Activated naive CD4-positive, alpha-beta T cell treated with anti-CD3 and anti-CD28 coated beads, Interleukin-2, amount 10 ng/mL, durations not matched to agents 7 days and 5 days (primary cell): ENCODE results near the gene EXOSC9.
A peak's percentile ranks its signal among the peaks of the same experiment; 100 is the strongest.

Experiments used
- CTCF ChIA-PET: fragments of 350-600 bp; sonication (Branson Sonifier 250); formaldehyde crosslinking; loops from one replicate; lab custom pipeline; 2021; ENCODE audit warnings: antibody characterized with exemption; lab: Charles Lee
- DNase-seq: peaks from one replicate; pipeline ENCODE4 v3.0.0-alpha.2; 2020
- H3K27ac Mint-ChIP-seq: one replicate; pipeline ENCODE4 v1.8.0; 2021; ENCODE audit warnings: mild to moderate bottlenecking, moderate library complexity, mixed read lengths
- H3K27me3 Mint-ChIP-seq: one replicate; pipeline ENCODE4 v1.8.0; 2021; ENCODE audit warnings: mild to moderate bottlenecking, mixed read lengths
- H3K36me3 Mint-ChIP-seq: one replicate; pipeline ENCODE4 v1.8.0; 2021; ENCODE audit warnings: mixed read lengths
- H3K4me1 Mint-ChIP-seq: one replicate; pipeline ENCODE4 v1.8.0; 2021; ENCODE audit warnings: mixed read lengths
- H3K4me3 Mint-ChIP-seq: one replicate; pipeline ENCODE4 v1.8.0; 2021; ENCODE audit warnings: mild to moderate bottlenecking, moderate library complexity, mixed read lengths
- H3K9me3 Mint-ChIP-seq: one replicate; pipeline ENCODE4 v1.8.0; 2021; ENCODE audit warnings: mixed read lengths

The EXOSC9 gene

DNA sequence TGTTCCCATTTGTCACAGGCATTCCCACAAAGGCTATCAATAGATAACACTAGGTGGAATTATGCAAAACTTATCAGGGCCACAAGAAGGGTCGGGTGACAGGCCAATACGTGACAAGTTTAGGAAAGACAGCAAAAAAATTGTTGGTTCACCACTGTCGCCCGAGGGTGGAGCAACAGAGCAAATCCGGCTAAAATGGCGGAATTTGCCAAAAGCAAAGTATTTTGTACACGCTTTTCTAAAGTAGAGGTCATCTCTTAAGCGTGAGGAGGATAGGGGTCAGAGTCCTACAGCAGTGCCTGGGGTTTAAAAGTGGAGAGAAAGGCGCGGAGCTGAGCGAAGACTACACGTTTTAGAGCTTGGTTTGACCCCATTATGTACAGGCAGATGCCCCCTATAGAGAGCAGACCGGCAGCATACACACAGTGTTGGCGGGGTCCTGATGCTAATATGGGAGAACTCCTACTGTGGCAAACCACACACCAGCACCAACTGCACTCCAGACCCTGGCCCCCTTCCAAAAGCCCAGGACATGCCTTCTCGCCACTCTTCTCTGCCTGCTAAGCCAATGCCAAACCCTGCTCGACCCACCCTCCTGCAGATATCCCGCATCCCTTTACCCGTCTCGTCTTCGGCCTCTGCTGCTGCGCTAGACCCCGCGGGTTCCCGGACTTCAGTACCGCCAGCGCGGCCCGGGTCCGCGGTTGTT lies 21.8 kb downstream of the EXOSC9 start:
- H3K36me3 Mint-ChIP-seq, result peaks cover 43% of the 10 kb centered on the region
- CTCF ChIA-PET, result interaction anchor here (1.8 kb wide), 2 partner anchors 22 to 47 kb away, joined by 5 read pairs; partner anchors contain the start of genes BBS7 and EXOSC9
- H3K4me1 Mint-ChIP-seq, result peaks cover 50% of the 10 kb centered on the region
- peak overlapping the region; percentile 96 for H3K27ac Mint-ChIP-seq
- peak; percentile 72 for DNase-seq
- no peaks in the 10 kb centered on the region for H3K9me3 Mint-ChIP-seq
- H3K4me3 Mint-ChIP-seq, result peak overlapping the region; percentile 94
- H3K27me3 Mint-ChIP-seq, result peaks cover 3% of the 10 kb centered on the region

DNA sequence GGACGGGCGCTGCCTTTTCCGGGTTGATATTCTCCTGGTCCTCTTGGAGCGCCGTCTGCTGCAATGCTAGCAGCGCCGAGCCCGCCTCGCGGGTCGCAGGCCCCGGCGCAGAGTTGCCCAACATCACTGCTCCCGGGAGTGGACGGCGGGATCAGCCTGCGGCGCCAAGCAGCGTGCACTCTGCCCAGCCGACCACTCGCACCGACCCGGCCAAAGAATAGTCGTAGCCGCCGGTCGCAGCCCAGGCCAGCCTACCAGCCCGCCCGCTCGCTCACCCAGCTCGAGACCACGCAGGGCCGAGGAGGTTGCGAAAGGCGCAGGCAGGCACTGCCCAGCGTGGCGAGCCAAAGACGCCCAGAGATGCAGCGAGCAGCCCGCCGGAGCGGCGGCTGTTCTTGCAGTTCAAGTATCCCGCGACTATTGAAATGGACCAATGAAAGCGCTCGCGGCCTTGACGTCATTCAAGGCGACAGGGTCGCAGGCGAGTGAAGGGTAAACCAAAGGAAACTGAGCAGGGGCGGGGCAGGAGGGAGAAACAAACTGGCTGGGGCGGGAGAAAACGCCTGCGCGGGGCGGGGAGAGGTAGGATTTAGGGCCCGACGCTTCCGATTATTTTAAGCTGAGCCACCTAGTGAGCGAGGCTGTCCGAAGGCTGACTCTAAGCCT lies 22.5 kb downstream of the EXOSC9 start, which contains the start of gene CCNA2:
Gene CCNA2 (minus strand): TSS at position 379 of the 666 bp plus-strand sequence. CDS start 255 bp downstream, at position 124.
- DNase-seq, result peak; percentile 98
- Mint-ChIP-seq H3K36me3 (peaks cover 36% of the 10 kb centered on the region), H3K4me3 (peak within 1 kb of the TSS; percentile 94)

DNA sequence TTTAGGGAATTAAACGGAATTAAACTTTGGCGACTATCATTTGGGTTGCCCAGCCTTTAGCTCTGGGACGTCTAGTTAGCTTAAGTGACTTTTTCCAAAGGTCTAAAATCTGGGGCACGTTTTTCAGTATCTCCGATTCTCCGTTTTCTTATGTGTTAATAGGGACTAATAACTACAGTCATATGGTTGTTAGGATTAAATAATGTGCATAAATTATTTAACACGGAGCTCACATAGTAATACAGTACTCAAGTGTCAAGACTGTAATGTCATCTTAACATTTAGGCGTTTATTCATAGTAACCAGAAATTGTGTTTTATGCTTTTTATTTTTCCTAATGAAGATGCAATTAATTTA lies 23.0 kb downstream of the EXOSC9 start:
- Mint-ChIP-seq H3K36me3 (peaks cover 31% of the 10 kb centered on the region), H3K27me3 (peaks cover 3% of the 10 kb centered on the region), H3K4me3 (peak overlapping the region; percentile 94), H3K4me1 (peaks cover 40% of the 10 kb centered on the region), H3K27ac (peak overlapping the region; percentile 96), H3K9me3 (no peaks in the 10 kb centered on the region)
- no peak for DNase-seq
- CTCF ChIA-PET, result interaction anchor here (1.2 kb wide), 2 partner anchors 45 to 754 kb away, joined by 3 read pairs; no protein-coding TSS in a partner anchor

More for the DNA sequence above, 22.5 kb downstream of the EXOSC9 start, which contains the start of gene CCNA2:
- CTCF ChIA-PET, result interaction anchor here (1.2 to 1.8 kb wide), 3 partner anchors 22 to 46 kb away, joined by 3 to 5 read pairs (median 5); partner anchors contain the start of genes BBS7 and EXOSC9
- Mint-ChIP-seq H3K27ac (peak within 1 kb of the TSS; percentile 96), H3K27me3 (peaks cover 3% of the 10 kb centered on the region), H3K9me3 (no peaks in the 10 kb centered on the region), H3K4me1 (peaks cover 45% of the 10 kb centered on the region)

DNA sequence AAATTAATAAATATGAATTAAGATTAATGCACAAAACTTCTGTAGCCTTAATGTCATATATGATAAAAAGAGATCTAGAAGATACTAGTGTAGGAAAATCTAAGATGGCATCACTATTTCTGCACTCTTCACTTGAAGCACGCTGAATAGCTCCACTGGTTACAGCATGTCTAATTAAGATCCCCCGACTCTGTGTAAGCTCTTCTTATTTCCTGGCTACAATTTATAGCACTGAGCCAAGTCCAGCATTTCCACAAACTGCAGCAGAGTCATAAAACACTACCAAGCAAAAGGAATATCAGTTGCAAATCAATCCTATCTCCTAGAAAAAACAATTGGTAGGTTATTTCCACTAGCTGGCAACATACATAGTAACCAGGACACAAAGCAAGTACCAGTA lies 23.8 kb downstream of the EXOSC9 start:
- H3K27me3 Mint-ChIP-seq, result peaks cover 3% of the 10 kb centered on the region
- no peak overlapping the region for H3K27ac Mint-ChIP-seq
- DNase-seq, result no peak
- CTCF ChIA-PET, result interaction anchor here (1.2 kb wide), 2 partner anchors 44 to 753 kb away, joined by 3 read pairs; no protein-coding TSS in a partner anchor
- H3K36me3 Mint-ChIP-seq, result peaks cover 26% of the 10 kb centered on the region
- H3K9me3 Mint-ChIP-seq, result no peaks in the 10 kb centered on the region
- peaks cover 34% of the 10 kb centered on the region for H3K4me1 Mint-ChIP-seq
- no peak overlapping the region for H3K4me3 Mint-ChIP-seq

DNA sequence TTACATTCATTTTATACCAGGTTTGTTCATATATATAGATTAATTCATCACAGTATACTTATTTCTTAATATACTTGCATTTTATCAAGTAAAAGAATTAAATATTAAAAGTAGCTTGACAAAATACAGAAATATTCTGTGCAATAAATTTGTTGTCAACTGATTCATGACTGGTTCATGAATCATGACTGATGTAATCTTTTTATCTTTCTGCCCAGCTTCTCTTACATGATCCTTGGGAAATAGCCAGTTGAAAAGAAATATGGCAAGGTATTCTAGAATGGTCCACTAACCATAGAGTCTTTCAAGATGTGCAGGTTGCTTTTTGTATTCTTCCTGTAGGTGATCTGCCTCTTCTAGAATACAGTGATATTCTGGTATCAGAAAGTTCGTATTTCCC lies 26.7 kb downstream of the EXOSC9 start:
- Mint-ChIP-seq H3K27ac (no peak overlapping the region), H3K27me3 (peaks cover 3% of the 10 kb centered on the region), H3K36me3 (peaks cover 10% of the 10 kb centered on the region), H3K4me3 (no peak overlapping the region), H3K9me3 (no peaks in the 10 kb centered on the region), H3K4me1 (peaks cover 9% of the 10 kb centered on the region)
- DNase-seq, result no peak
- CTCF ChIA-PET, result interaction anchor here (1.3 kb wide), 1 partner anchor 8 kb away, joined by 3 read pairs; no protein-coding TSS in a partner anchor

DNA sequence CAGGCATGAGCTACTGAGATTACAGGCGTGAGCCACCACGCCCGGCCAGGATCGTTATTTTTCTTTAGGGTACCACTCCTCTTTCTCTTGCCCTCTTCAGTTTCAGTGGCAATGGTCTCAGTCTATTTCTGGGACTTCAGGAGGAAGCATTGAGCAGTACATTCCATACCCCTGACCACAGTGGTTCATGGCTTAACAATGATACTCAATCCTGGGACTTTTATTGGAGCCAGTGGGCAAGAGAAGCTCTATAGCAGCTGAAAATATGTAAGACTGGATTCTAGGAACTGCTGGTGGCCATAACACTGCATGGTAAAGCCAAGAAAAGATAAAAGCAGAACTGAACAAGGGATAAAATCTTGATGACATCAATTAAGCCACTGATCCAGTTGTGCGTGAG lies 28.4 kb downstream of the EXOSC9 start:
- CTCF ChIA-PET, result no interaction called here
- Mint-ChIP-seq H3K4me3 (no peak overlapping the region), H3K36me3 (peaks cover 6% of the 10 kb centered on the region), H3K9me3 (no peaks in the 10 kb centered on the region), H3K27ac (no peak overlapping the region), H3K27me3 (no peaks in the 10 kb centered on the region), H3K4me1 (peaks cover 2% of the 10 kb centered on the region)
- DNase-seq, result no peak

DNA sequence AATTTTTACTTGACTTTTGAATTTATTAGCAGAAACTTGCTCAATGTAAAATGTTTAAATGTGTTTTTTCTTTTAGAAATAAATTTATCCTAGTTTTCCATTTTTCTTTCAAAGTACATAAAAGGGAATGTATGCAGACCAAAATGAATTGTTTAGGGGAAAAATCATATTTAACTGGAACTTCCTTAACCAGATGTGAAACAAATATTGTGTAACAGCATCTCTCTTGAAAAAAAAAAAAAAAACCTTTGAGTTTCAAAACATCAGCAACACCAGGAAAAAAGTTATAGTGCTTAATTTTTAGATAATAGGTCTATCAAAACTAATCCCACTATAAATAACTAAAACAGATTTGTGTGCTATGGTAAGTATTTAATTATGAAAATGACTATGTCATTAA lies 37.0 kb downstream of the EXOSC9 start:
- H3K36me3 Mint-ChIP-seq, result peaks cover 15% of the 10 kb centered on the region
- CTCF ChIA-PET, result no interaction called here
- no peaks in the 10 kb centered on the region for H3K4me1 Mint-ChIP-seq
- no peak overlapping the region for H3K27ac Mint-ChIP-seq
- H3K27me3 Mint-ChIP-seq, result no peaks in the 10 kb centered on the region
- no peak overlapping the region for H3K4me3 Mint-ChIP-seq
- H3K9me3 Mint-ChIP-seq, result no peaks in the 10 kb centered on the region
- DNase-seq, result no peak

DNA sequence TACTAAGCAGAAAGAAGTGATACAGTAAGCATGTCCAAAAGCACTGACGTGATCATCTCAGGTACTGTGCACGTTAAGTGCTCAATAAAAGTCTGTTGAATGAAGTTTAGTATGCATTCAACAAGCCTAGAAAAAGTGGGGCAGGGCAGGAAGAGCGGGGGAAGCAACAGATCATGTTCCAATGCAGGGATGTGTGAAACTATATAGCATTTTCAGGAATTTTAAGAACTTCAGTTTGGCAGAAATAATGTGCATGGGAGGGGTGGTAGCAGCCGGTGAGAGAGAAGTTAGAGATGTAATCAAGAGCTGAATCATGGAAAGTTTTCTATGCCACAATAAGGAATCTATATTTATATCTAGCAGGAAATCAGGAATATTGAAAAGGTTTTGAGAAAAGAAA lies 41.7 kb downstream of the EXOSC9 start:
- H3K36me3 Mint-ChIP-seq, result peaks cover 15% of the 10 kb centered on the region
- H3K4me3 Mint-ChIP-seq, result no peak overlapping the region
- no peaks in the 10 kb centered on the region for H3K27me3 Mint-ChIP-seq
- DNase-seq, result no peak
- H3K9me3 Mint-ChIP-seq, result no peaks in the 10 kb centered on the region
- H3K4me1 Mint-ChIP-seq, result no peaks in the 10 kb centered on the region
- no peak overlapping the region for H3K27ac Mint-ChIP-seq
- CTCF ChIA-PET, result no interaction called here

DNA sequence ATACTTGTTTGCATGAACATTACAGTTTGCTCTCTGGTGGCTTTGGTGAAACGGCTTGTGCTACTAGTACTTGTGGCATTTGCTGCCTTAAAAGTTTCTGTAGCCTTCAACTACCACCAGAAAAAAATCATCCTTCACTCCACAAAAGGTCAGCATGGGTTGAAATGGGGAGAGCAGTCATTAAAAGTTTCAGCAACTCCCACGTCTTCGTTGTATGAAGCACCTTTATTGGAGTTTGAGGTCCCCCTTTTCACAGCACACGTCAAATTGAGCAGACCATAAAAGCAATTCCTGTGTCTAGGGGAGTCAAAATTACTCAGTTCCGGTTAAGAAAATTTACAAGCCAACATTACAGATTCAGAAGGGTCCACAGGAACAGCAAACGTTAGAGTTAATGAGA lies 45.5 kb downstream of the EXOSC9 start:
- H3K36me3 Mint-ChIP-seq, result peaks cover 12% of the 10 kb centered on the region

DNA sequence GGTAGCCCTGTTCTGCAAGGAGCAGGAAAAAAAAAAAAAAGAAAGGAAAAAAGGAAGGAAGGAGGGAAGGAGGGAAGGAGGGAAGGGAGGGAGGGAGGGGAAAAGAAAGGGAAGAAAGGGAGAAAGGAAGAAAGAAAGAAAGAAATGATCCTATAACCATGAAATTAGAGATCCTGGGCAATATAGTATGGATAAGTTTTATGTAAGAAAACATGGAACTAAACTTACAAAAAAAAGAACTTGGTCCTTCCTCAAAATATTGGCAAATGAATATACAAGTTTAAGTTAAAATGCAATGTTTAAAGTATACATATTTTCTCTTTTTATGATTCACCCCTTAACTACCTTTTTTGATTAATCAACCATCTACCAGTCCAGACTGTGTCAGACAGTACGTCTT lies 50.2 kb downstream of the EXOSC9 start:
- Mint-ChIP-seq H3K27me3 (no peaks in the 10 kb centered on the region), H3K4me1 (no peaks in the 10 kb centered on the region), H3K27ac (no peak overlapping the region), H3K4me3 (no peak overlapping the region), H3K36me3 (peaks cover 5% of the 10 kb centered on the region), H3K9me3 (no peaks in the 10 kb centered on the region)
- CTCF ChIA-PET, result no interaction called here
- no peak for DNase-seq

More for the DNA sequence above, 45.5 kb downstream of the EXOSC9 start:
- DNase-seq, result no peak
- no peak overlapping the region for H3K27ac Mint-ChIP-seq
- no peaks in the 10 kb centered on the region for H3K27me3 Mint-ChIP-seq
- CTCF ChIA-PET, result no interaction called here
- no peaks in the 10 kb centered on the region for H3K9me3 Mint-ChIP-seq
- H3K4me3 Mint-ChIP-seq, result no peak overlapping the region
- H3K4me1 Mint-ChIP-seq, result no peaks in the 10 kb centered on the region

DNA sequence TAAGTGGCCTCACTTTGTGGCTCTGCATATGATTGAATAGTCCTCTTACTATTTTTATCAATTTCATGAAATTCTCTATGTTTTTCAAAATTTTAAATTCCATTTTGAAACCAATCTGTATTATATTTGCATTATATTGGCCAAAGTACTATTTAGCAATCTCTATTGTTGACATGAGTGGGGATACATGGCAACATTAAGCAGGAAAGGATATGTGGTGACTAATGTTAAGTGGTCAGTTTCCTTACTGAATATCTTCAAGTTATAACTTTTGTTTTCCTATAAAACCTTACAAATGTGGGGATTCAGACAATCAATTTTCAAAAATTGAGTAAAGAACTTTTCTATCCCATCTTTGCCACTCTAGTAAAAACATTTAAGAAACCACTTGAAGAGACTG lies 59.0 kb downstream of the EXOSC9 start:
- Mint-ChIP-seq H3K9me3 (no peaks in the 10 kb centered on the region), H3K4me3 (no peak overlapping the region), H3K36me3 (peaks cover 4% of the 10 kb centered on the region), H3K27ac (no peak overlapping the region), H3K27me3 (no peaks in the 10 kb centered on the region), H3K4me1 (peaks cover 2% of the 10 kb centered on the region)
- DNase-seq, result no peak
- CTCF ChIA-PET, result no interaction called here

DNA sequence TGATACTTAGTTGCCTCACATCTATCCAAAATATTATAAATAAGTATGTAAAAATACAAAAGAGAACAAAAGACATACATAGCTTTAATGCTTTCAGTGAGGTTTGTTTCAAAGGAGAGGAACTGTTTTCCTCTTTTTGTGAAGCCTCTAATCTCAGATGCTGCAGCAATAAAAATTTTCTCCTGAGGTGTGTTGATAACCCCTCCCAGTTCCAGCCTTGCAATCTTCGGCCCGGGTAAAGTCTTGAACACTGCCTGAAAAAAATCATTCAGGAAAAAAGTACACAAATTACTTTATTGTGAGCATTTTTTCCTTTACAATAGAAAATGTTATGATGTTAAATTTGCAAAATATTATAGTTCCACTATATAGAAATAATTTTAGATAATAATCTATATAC lies 60.3 kb downstream of the EXOSC9 start:
- Mint-ChIP-seq H3K27ac (no peak overlapping the region), H3K4me1 (peaks cover 2% of the 10 kb centered on the region), H3K4me3 (no peak overlapping the region), H3K9me3 (no peaks in the 10 kb centered on the region), H3K27me3 (no peaks in the 10 kb centered on the region), H3K36me3 (peaks cover 14% of the 10 kb centered on the region)
- no peak for DNase-seq
- CTCF ChIA-PET, result interaction anchor here (0.7 kb wide), 1 partner anchor 606 kb away, joined by 3 read pairs; no protein-coding TSS in a partner anchor

DNA sequence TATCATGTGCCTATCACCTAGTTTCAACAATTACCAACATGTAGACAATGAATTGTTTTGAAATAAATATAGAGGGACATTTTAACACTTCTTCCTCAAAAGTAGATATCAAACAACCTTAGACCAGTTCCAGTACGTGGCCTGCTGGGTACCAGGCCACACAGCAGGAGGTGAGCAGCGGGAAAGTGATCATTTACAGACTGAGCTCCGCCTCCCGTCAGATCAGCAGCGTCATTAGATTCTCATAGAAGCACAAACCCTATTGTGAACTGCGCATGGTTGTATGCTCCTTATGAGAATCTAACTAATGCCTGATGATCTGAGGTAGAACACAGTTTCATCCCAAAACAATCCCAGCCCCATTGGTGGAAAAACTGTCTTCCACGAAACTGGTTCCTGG lies 62.7 kb downstream of the EXOSC9 start:
- Mint-ChIP-seq H3K27me3 (no peaks in the 10 kb centered on the region), H3K4me1 (peaks cover 4% of the 10 kb centered on the region), H3K4me3 (no peak overlapping the region), H3K36me3 (peaks cover 23% of the 10 kb centered on the region), H3K9me3 (no peaks in the 10 kb centered on the region), H3K27ac (no peak overlapping the region)
- DNase-seq, result no peak
- CTCF ChIA-PET, result no interaction called here
